ENCODE data around the gene GJA5.

- TF ChIP-seq MYC (IDR thresholded peaks at IDR 0.05; ENCODE audit: low read depth, low read length) (no peak), CTCF (IDR thresholded peaks at IDR 0.05; ENCODE audit: extremely low read depth in 1 of 2, insufficient read depth in 1 of 2, low read depth in 1 of 2, low read length in 2 of 2) (no peak), EZH2 (IDR thresholded peaks at IDR 0.05; ENCODE audit: borderline replicate concordance, low read depth, low read length, severe bottlenecking) (no peak), POLR2A (IDR thresholded peaks at IDR 0.05; ENCODE audit: low read depth, low read length) (no peak), GATA2 (IDR thresholded peaks at IDR 0.05; ENCODE audit: insufficient read depth, insufficient read length, low read depth, low read length) (no peak), POLR2AphosphoS5 (IDR thresholded peaks at IDR 0.05; ENCODE audit: insufficient read depth, low read depth, low read length) (no peak), JUN (IDR thresholded peaks at IDR 0.05; ENCODE audit: borderline replicate concordance, insufficient read depth, insufficient read length, low read depth) (no peak), FOS (IDR thresholded peaks at IDR 0.05; ENCODE audit: borderline replicate concordance, insufficient read depth, low read length) (no peak)
- TF ChIP-seq, protein P1, sequence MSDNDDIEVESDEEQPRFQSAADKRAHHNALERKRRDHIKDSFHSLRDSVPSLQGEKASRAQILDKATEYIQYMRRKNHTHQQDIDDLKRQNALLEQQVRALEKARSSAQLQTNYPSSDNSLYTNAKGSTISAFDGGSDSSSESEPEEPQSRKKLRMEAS (IDR thresholded peaks at IDR 0.05; ENCODE audit: insufficient read depth, insufficient read length), result no peak
Observed at GRCh38 chr1:147726168-147726567, 34.2 kb downstream of the GJA5 start.
